NCI-H345 treated with DMSO at 0.1 percent for 48 hours (cell line): ENCODE results near the gene RBL2.
"Not testable (repeated sequence)": the region's sequence is repeated elsewhere in the genome, so short reads cannot be mapped to it uniquely, and the experiment has no call there.

Experiments
- DNase-seq: peaks from one replicate; lab custom pipeline; 2025; ENCODE audit not compliant: unreplicated experiment; lab: John Stamatoyannopoulos, UW

The RBL2 gene, protein sequence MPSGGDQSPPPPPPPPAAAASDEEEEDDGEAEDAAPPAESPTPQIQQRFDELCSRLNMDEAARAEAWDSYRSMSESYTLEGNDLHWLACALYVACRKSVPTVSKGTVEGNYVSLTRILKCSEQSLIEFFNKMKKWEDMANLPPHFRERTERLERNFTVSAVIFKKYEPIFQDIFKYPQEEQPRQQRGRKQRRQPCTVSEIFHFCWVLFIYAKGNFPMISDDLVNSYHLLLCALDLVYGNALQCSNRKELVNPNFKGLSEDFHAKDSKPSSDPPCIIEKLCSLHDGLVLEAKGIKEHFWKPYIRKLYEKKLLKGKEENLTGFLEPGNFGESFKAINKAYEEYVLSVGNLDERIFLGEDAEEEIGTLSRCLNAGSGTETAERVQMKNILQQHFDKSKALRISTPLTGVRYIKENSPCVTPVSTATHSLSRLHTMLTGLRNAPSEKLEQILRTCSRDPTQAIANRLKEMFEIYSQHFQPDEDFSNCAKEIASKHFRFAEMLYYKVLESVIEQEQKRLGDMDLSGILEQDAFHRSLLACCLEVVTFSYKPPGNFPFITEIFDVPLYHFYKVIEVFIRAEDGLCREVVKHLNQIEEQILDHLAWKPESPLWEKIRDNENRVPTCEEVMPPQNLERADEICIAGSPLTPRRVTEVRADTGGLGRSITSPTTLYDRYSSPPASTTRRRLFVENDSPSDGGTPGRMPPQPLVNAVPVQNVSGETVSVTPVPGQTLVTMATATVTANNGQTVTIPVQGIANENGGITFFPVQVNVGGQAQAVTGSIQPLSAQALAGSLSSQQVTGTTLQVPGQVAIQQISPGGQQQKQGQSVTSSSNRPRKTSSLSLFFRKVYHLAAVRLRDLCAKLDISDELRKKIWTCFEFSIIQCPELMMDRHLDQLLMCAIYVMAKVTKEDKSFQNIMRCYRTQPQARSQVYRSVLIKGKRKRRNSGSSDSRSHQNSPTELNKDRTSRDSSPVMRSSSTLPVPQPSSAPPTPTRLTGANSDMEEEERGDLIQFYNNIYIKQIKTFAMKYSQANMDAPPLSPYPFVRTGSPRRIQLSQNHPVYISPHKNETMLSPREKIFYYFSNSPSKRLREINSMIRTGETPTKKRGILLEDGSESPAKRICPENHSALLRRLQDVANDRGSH

DNA sequence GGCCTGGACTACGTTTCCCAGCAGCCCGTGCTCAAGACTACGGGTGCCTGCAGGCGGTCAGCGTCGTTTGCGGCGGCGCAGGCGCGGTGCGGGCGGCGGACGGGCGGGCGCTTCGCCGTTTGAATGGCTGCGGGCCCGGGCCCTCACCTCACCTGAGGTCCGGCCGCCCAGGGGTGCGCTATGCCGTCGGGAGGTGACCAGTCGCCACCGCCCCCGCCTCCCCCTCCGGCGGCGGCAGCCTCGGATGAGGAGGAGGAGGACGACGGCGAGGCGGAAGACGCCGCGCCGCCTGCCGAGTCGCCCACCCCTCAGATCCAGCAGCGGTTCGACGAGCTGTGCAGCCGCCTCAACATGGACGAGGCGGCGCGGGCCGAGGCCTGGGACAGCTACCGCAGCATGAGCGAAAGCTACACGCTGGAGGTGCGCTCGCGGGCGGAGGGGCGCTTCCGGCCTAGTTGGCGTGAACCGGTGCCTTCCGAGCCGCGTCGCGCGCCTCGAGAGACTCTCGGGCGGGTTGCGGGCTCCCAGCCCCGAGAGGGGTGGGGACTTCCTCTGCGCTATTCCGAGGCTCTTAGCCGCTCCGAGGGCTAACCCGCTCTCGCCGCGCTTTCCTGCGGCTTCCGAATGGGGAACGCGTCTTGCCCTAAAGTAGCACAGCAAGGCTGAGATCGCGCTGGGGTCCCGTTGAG, at the start of gene RBL2:
Gene RBL2 (plus strand): TSS at position 95 of the 689 bp plus-strand sequence. CDS start 86 bp downstream, at position 181.
- peak; percentile 26 for DNase-seq

DNA sequence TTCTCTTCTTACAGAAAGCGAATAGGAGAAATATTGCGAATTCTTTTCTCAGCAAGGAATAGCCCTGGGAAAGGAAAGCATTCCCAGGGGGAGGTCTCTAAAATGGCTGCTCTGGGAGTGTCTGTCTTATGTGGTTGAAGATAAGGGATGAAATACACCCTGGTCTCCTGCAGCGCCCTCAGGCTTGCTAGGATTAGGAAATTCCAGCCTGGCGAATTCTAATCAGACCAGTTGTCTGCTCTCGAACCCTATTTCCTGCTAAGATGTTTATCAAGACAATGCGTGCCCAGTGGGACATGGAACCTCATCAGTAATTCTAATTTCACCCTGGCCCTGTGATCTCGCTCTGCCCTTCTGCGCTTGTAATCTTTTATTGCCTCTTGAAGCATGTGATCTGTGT, 49.7 kb upstream of the RBL2 start:
- not testable (repeated sequence) for DNase-seq

DNA sequence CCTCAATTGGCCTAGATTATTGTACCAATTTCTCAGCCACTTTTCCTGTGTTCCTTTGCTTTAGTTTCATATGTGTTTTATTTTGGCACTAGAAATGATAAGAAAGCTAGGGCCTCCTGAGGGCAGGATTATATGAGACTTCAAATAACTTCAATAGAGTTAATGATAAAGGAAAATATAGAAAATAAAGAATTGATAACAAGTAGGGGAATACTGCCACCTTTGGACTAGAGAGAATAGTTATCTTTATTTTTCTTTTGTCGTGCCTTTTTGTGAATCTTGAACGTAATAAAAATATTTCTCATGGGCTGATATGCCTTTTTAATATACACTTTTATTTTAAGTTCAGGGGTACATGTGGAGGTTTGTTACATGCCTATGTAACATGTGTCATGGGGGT, 29.3 kb upstream of the RBL2 start:
- no peak for DNase-seq

DNA sequence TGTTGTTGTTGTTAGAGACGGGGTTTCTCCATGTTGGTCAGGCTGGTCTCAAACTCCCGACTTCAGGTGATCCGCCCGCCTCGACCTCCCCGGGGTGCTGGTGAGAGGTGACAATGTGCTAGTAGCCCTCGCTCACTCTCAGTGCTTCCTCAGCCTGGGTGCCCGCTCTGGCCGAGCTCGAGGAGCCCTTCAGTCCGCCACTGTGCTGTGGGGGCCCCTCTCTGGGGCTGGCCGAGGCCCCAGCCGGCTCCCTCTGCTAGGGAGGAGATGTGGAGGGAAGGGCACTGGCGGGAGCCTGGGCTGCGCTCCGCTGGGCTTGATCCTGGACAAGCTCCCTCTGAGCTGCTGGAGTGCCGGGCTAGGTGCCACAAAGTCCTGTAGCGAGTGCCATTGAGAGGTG, 21.7 kb upstream of the RBL2 start:
- no peak for DNase-seq

DNA sequence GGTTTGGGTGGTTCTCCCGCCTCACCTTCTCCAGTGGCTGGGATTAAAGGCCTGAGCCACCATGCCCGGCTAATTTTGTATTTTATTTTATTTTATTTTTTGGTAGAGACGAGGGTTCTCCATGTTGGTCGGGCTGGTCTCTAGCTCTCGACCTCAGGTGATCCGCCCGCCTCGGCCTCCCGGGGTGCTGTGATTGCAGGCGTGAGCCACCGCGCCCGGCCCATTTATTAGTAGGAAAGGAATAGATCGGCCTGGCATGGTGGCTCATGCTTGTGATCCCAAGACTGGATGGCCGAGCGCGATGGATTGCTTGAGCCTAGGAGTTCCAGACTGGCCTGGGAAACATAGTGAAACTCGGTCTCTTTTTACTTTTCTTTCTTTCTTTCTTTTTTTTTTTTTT, 20.4 kb upstream of the RBL2 start:
- DNase-seq, result no peak

DNA sequence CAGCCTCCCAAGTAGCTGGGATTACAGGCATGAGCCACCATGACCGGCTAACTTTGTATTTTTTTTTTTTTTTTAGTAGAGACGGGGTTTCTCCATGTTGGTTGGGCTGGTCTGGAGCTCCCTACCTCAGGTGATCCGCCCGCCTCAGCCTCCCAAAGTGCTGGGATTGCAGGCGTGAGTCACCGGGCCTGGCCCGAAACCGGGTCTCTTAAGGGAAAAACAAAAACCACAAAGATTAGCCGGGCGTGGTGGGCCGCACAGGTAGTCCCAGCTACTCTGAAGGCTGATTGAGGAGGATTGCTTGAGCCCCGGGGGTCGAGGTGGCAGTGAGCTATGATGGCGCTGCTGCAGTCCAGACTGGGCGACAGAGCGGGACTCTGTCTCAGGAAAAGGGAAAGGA, 19.9 kb upstream of the RBL2 start:
- DNase-seq, result no peak

DNA sequence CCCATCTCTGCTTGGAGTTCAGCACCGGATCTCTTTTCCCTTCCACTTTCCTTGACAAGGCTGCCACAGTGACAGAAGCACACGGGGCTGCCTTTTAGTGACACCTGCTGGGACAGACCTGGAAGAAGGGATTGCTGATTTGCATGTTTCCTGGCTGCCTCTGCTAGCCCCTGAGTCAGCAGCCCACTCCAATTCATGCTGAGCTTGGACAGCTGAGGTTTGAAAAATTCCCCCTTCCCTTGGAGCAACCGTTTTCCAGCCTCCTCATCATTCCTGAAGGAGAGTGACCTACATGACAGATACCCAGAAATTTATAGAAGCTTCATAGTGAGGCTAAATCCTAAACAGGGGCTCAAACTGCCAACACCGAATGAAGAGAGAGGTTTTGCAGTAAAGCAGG, 18.8 kb upstream of the RBL2 start:
- DNase-seq, result no peak

DNA sequence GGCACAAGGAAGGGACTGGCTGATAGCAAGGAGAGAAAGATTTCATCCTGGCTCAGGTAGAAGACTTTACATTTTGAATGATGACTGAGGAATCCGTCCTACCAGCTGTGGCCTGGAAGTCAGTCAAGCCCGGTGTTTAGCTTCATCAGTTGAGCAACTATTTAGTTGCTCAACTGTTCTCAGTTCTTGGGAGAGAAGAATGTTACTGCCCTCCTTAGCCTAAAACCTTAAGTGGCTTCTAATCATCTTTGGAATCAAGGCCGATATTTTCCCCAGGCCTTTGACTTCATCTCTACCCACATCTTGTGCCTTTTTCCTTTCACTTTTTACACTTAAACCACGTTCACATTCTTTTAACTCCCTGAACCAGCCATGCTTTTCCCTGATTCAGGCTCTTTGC, 17.3 kb upstream of the RBL2 start:
- DNase-seq, result no peak

DNA sequence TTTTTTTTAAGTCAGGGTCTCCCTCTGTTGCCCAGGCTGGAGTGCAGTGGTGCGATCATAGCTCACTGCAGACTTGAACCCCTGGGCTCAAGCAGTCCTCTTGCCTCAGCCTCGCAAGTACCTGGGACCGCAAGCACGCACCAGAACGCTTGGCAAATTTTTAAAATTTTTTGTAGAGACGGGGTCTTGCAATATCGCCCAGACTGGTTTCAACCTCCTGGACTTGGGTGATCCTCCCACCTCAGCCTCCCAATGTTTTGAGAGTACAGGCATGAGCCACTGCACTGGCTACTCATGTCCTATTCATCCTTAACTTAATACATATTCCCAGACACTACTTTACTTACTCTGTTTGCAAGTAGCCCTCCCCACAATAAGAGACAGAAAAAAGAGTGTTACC, 16.3 kb upstream of the RBL2 start:
- no peak for DNase-seq

DNA sequence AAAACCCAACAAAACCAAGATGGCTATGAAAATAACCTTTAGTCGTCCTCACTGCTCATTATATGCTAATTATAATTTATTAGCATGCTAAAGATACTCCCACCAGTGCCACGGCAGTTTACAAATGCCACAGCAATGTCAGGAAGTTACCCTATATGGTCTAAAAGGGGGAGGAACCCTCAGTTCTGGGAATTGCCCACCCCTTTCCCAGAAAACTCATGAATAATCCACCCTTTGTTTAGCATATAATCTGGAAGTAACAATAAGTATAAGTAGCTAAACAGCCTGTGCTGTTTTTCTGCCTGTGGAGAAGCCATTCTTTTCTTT, 14.9 kb upstream of the RBL2 start:
- not testable (repeated sequence) for DNase-seq

DNA sequence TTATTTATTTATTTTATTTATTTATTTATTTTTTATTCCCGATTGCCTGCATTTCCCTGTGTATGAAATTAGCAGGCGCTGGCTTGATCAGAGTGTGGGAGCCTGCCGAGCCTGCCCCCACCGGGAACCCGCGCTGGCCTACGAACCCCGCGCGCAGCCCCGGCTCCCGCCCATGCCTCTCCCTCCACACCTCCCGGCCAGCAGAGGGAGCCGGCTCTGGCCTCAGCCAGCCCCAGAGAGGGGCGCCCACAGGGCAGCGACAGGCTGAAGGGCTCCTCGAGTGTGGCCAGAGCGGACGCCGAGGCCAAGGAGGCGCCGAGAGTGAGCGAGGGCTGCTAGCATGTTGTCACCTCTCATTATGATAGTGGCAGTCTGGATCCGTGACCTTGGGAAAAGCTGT, 13.0 kb upstream of the RBL2 start:
- DNase-seq, result no peak

DNA sequence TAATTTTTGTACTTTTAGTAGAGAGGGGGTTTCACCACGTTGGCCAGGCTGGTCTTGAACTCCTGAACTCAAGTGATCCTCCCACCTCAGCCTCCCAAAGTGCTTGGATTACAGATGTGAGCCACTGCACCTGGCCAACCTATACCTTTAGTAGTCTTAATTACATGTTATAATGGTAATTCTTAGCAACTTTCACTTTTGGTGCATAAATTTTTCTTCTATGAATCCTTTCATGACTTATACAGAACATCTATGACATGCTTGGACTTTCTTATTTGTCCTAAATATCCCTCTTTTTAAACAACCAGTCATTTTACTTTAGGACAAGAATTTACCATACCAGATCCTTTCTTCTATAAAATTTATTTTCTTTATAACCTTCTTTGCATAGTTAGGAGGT, 10.3 kb upstream of the RBL2 start:
- not testable (repeated sequence) for DNase-seq

DNA sequence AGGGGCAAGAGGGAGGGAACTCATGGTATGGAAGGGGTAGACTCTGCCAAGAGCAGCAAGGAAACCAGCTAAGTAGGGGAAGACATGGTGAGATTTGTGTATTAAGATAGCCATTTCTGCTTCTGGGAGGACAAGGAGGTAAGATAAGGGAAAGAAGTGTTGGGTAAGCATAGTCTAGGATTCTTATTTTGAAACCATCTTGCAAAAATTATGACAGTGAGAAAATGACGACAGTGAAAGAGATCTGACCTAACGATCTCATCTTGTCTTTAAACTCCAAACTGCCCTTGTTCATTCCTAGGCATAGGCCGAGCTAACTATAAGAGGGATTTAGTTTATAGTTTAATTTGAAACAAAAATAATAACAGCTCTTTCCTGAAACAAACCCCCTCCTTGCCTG, 5.6 kb upstream of the RBL2 start:
- DNase-seq, result no peak

DNA sequence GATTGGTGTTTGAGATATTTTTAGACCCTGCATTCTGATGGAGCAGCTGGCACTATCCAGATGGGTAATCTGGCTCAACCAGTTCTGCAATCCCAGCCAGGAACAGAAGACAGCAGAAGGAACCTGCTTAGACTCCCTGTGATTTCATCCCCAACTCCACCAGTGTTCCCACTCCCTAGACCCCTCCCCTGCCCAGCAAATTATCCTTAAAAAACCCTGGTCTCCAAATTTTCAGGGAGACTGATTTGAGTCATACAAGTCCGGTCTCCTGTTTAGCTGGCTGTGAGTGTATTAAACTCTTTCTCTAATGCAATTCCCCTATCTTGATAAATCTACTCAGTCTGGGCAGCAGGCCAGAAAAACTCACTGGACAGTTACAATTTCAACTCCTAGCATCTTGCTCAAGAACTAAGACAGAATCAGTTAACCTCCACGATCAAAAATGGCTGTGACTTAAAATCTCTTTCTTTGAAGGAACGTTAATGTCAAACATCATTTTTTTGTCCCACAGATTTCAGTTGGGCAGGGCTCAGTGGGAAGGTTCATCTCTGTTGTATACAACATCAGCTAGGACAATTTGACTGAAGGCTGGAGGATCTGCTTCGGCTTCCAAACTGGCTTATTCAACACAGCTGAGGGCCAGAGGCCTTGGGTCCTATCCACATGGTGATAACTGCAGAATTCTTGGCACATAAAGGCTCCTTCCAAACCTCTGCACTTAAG, 4.9 kb upstream of the RBL2 start:
- DNase-seq, result no peak

DNA sequence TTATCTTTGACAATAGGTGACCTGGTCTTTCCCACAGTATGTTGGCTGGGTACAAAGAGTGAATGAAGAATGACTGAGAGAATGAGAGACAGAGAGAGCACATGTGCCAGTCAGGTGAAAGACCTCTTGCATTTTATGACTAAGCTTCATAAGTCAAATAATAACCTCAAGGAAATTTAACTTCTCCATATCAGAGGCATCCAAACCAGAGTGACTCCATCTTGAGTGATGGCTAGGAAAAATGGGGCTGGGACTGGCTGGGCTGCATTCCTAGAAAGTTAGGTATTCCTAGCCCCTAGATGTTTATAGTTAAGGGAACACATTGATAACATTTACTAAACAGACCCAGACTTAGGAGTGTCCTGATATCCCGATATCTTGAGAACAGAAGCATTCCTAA, 3.9 kb upstream of the RBL2 start:
- DNase-seq, result no peak

DNA sequence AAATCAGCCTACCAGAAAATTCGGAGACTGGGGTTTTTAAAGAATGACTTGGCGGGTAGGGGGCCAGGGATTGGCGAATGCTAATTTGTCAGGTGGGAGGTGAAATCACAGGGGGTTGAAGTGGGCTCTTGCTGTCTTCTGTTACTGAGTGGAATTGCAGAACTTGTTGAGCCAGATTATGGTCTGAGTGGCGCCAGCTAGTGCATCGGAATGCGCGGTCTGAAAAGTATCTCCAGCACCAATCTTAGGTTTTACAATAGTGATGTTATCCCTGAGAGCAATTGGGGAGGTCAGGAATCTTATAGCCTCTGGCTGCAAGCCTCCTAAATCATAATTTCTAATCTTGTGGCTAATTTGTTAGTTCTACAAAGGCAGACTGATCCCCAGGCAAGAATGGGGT, 762 bp upstream of the RBL2 start:
- no peak for DNase-seq

DNA sequence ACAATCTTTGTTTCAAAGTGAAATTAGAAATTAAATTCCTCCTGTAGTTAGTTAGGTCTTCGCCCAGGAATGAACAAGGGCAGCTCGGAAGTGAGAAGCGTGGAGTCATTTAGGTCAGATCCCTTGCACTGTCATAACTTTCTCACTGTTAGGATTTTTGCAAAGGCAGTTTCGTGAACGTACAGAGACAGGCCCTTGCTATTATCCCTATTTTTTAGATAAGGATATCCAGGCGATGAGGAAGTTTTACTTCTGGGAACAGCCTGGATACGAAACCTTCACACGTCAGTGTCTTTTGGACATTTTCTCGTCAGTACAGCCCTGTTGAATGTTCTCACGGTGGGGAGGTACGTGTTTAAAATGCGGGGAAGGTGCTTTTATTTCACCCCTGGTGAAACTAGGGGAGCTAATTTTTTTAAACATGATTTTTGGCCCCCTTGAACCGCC, 318 bp upstream of the RBL2 start:
- DNase-seq, result no peak

DNA sequence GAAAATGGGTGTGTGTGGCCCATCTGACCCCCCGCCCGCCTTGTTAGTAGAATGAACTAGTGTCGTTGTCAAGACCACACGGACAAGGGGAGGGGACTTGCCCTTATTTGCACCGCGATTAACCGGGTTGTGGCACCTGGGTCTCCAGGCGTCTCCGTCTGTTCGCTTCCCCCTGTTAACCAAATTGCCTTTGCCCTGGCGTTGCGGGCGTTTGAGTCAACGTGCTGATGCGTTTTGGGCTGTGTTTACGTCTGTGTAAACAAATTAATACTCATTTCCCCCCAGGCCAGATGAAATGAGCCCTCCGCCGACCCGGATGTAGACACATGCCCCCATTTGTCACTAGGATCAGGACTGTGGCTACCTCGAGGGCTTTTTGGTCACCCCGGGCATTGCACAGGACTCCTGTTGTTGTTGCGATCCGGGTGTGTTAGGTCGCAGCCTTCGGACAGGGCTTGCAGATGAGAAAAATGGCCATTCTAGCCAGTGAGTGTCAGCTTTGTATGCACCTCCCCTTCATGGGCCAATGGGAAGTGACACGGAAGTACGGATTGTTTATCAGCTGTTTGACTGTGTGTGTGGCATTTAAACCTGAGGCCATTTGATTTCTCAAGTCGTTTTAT, 906 bp downstream of the RBL2 start:
- peak; percentile 50 for DNase-seq

DNA sequence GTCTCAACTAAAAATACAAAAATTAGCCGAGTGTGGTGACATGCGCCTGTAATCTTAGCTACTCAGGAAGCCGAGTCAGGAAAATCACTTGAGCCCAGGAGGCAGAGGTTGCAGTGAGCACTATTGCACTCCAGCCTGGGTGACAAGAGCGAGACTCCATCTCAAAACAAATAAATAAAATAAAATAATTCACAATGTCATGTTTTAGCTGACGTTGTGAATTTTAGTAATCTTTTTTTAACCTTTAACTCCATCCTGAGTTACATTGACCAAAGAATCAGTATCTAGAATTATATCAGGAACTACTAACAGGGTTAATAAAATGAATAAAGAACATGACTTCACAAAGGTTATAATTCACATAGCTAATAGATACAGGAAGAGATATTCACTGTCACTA, 5.9 kb downstream of the RBL2 start:
- DNase-seq, result no peak

DNA sequence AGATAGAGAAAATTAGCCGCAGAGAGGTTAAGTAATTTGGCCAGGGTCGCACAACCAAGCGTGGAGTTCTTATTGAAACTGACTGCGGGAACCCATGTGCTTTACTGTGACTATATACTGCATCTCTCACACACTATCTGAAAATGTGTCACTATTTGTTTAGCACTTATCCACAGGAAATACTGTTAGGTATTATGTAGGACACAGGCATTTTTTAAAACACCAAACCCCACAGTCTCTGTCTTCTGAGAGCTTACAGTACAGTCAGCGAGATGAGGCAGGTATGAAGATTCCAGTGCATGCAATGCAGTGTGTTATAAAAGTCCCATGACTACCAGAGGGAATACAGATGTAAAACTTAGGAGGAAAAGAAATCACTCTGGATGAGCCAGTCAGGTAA, 11.3 kb downstream of the RBL2 start:
- DNase-seq, result no peak
